Choroid plexus epithelial cell (primary cell): Measurements from ENCODE around the gene PRR7.

Source experiments
- DNase-seq: peaks from one replicate; pipeline ENCODE4 v3.0.0-alpha.2; 2010; ENCODE audit warnings: low read depth
- H3K4me3 ChIP-seq: 2 replicates; pipeline ENCODE4 v1.5.1; 2011; ENCODE audit warnings: low read depth, mild to moderate bottlenecking, control low read depth, low read length, moderate library complexity
- TF ChIP-seq, protein P1 (sequence below): conservative IDR thresholded peaks from 2 replicates; pipeline ENCODE4 v1.5.1; 2011; ENCODE audit warnings: low read depth, mild to moderate bottlenecking, control low read depth, inconsistent platforms, low read length, moderate library complexity

PRR7 gene

GRCh38 chr5:177477701-177478477 is 31.3 kb downstream of the PRR7 start:
- H3K4me3 ChIP-seq = no peak overlapping the region
- TF ChIP-seq, protein P1, sequence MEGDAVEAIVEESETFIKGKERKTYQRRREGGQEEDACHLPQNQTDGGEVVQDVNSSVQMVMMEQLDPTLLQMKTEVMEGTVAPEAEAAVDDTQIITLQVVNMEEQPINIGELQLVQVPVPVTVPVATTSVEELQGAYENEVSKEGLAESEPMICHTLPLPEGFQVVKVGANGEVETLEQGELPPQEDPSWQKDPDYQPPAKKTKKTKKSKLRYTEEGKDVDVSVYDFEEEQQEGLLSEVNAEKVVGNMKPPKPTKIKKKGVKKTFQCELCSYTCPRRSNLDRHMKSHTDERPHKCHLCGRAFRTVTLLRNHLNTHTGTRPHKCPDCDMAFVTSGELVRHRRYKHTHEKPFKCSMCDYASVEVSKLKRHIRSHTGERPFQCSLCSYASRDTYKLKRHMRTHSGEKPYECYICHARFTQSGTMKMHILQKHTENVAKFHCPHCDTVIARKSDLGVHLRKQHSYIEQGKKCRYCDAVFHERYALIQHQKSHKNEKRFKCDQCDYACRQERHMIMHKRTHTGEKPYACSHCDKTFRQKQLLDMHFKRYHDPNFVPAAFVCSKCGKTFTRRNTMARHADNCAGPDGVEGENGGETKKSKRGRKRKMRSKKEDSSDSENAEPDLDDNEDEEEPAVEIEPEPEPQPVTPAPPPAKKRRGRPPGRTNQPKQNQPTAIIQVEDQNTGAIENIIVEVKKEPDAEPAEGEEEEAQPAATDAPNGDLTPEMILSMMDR = no peak
- peak; percentile 48 for DNase-seq

DNA sequence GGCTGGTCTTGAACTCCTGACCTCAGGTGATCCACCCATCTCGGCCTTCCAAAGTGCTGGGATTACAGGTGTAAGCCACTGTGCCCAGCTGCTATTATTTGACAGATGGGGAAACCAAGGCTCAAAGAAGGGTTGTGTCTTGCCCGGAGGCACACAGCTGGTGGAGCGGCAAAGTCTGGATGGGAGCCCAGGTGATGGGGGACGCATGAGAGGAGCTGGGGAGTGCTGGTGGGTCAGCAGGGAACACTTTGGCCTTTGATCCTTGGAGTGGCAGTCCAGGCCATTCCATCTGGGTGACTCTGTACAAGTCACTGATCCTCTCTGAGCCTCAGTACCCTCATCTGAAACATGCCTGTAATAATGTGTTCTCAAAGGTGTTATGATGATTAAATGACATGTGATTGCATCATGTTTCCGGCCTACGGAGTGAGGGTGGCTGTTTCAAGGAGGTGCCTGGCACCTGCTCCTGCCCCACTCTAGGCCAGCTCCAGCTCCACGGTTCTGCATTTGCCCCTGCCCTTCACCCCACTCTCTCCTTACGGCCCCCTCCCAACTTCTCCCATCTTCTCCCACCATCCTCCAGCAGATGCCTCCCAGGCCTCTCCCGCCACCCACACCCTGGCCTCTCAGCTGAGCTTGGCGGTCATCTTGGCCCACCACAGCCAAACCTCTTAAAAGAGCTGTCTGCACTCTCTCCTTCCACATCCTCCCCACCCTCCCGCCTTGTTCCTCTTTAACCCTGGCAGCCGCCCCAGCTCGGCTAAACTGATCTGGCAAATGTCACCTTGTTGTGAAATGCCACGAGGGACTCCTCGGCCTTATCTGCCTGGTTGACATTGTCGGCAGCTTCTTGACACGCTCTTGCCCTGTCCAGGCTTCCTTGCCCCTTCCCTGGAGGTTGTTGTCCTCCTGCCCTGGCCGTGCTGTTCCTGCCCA is 32.4 kb downstream of the PRR7 start:
- DNase-seq = peak; percentile 56
- no peak overlapping the region for H3K4me3 ChIP-seq
- TF ChIP-seq, protein P1 = no peak

DNA sequence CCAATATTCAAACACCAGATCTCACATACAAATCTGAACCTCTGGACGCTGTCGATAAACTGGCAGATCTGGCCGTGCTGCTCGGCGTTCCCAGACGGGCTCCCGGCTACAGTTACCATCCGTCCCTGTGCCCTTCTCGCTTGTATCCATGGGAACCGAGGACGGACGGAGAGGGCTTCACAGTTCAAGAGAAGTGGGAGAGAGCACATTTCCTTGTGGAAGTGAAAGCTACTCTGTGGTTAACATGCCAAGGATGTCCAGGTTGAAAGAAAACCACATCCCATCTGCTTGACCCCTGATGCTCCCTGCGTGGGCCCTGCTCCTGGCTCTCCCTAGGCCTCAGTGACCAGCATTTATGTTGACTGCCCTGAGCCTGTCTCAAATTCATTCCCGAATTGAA is 33.2 kb downstream of the PRR7 start:
- DNase-seq = peak; percentile 69
- H3K4me3 ChIP-seq = no peak overlapping the region
- TF ChIP-seq, protein P1 = no peak

GRCh38 chr5:177482359-177482795 is 35.8 kb downstream of the PRR7 start:
- TF ChIP-seq, protein P1 = no peak
- no peak overlapping the region for H3K4me3 ChIP-seq
- peak; percentile 27 for DNase-seq

DNA sequence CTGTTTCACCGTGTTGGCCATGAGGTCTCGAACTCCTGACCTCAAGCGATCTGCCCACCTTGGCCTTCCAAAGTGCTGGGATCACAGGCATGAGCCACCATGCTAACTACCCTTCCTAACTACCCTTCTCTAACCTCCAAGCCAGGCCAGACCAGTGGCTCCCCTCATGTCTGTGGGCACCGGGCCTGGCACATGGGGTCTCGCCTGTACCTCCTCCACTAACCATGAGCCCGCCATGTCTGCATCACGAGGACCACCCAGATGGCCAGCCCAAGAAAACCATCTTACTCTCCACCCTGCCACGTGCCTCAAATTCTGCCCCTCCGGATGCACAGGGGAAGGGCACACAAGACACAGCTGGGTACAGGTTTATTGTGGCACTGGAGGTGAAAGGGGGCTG is 36.4 kb downstream of the PRR7 start:
- TF ChIP-seq, protein P1 = no peak
- H3K4me3 ChIP-seq = no peak overlapping the region

GRCh38 chr5:177483994-177484901 is 37.6 kb downstream of the PRR7 start:
- peak; percentile 50 for DNase-seq
- no peak overlapping the region for H3K4me3 ChIP-seq
- TF ChIP-seq, protein P1 = no peak

More for the DNA sequence above, 36.4 kb downstream of the PRR7 start:
- no peak for DNase-seq
